ENCODE measurements around the gene UTP3.
"Not testable (repeated sequence)": the region's sequence is repeated elsewhere in the genome, so short reads cannot be mapped to it uniquely, and the experiment has no call there.

The UTP3 gene

DNA sequence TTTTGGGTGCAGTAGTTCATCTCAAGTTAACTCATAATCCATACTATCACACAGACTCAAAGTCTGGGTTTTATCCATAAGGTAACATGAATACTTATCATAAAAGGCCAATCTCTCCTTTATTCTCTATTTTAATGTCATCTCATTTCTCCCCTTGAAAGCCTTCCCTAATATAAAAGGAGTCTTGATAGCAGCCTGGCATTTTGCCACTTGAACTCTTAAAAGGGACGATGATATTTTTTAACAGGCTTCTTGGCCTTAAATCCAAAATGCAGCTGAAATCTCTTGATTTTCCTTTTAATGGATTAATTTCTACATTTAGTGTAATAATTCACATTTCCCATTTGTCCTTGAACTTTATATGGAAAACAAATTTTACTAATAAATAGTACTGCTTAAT lies 13.6 kb upstream of the UTP3 start:
- no peak overlapping the region for H3K27ac ChIP-seq
- no peak for TF ChIP-seq CTCF (conservative IDR thresholded peaks at IDR 0.05)

GRCh38 chr4:70676554-70677090 lies 11.7 kb upstream of the UTP3 start:
- H3K27ac ChIP-seq: no peak overlapping the region
- TF ChIP-seq CTCF (conservative IDR thresholded peaks at IDR 0.05): no peak

DNA sequence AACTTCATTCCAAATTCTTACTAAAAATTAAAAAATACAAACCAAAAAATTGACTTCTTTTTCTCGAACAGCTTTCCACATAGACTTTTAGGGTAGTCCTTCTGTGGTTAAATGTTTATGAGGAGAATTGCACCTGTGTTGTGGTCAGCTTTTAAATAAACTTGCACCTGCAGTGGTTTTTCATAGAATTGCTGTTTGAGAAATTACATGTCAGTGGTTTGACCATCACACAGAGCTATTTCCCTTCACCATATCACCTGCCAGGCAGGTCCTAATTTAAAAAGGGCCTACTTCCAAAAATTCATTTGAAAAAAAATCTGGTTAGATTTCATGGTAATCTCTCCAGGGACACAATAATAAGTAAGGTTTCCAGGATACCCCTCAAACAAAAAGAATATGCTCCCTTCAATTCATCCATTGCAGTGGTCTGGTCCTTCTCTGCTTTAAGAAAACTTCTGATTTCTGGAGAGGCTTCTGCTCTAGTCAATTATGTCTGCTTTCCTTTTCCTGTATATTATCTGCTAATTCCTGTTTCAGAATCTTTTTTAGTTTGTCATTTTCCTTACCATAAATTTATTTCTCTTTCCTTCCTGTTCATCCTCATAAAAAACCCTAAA lies 9.8 kb upstream of the UTP3 start:
- H3K27ac ChIP-seq: no peak overlapping the region
- TF ChIP-seq CTCF (conservative IDR thresholded peaks at IDR 0.05): no peak

DNA sequence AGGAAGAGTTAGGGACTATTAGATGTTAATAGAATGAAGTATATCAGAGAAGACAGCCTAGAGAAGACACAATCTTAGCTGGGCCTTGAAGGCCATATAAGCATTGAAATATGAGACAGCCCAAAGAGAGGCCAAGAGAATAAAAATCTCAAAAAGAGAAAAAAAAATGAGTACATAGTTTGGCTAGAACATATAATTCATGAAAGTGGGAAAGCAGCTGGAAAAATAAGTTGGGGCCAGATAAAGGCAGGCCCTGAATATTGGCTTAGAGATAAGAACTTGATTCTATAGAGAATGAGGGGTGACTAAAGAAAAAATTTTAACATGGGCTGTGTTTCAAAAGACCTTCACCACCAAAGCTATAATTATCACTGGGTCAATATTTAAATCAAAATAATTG lies 7.4 kb upstream of the UTP3 start:
- no peak for TF ChIP-seq CTCF (conservative IDR thresholded peaks at IDR 0.05)
- H3K27ac ChIP-seq: no peak overlapping the region

DNA sequence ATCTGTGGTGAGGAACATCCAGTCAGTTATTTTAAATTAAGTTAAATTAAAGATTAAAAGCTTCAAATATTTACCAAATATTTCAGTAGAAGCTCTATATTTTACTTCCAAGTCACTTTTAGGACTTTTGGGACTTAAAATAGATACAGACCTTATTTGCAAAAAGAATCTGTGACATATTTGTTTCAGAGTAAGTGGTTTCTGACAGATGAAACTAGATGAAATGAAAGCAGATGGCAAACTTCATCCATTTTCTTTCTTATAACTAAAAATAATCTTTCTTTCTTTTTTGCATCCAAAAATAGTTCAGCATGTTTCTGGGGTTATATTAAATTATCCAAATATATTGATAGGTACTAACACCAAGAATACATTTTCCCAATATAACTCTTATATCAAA lies 6.6 kb upstream of the UTP3 start:
- no peak for TF ChIP-seq CTCF (conservative IDR thresholded peaks at IDR 0.05)
- no peak overlapping the region for H3K27ac ChIP-seq

DNA sequence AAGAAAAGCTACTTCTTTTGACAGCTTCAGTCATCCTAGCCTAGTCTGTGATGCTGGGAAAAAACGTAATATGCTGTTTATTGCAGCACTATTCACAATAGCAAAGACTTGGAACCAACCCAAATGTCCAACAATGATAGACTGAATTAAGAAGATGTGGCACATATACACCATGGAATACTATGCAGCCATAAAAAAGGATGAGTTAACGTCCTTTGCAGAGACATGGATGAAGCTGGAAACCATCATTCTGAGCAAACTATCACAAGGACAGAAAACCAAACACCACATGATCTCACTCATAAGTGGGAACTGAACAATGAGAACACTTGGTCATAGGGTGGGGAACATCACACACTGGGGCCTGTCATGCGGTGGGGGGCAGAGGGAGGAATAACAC lies 6.2 kb upstream of the UTP3 start:
- H3K27ac ChIP-seq: not testable (repeated sequence)

DNA sequence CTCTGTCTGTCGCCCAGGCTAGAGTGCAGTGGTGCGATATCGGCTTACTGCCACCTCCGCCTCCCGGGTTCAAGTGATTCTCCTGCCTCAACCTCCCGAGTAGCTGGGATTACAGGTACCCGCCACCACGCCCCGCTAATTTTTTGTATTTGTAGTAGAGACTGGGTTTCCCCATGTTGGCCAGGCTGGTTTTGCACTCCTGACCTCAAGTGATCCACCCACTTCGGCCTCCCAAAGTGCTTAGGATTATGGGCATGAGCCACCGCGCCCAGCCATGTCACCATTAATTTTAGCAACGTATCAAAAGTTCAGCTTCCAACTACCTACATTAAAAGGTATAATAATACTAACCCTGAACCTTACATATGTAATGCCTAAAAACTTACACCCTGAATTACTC lies 940 bp upstream of the UTP3 start:
- H3K27ac ChIP-seq: peak overlapping the region; percentile 95
- no peak for TF ChIP-seq CTCF (conservative IDR thresholded peaks at IDR 0.05)

- peak overlapping the region; percentile 95 for H3K27ac ChIP-seq
- TF ChIP-seq CTCF (conservative IDR thresholded peaks at IDR 0.05): no peak
Observed at GRCh38 chr4:70688795-70689231, 481 bp downstream of the UTP3 start.

Data from VCaP (cell line).